Daoy (cell line): ENCODE results near the gene NUP153. TPM values are rescaled to one million over a fixed set of nuclear protein-coding genes. Genes with fewer than 3 reads are reported as not detected.
A peak's percentile ranks its signal among the peaks of the same experiment; 100 is the strongest.
"Not testable (repeated sequence)": the region's sequence is repeated elsewhere in the genome, so short reads cannot be mapped to it uniquely, and the experiment has no call there.

Experiments
- DNase-seq: peaks from one replicate; pipeline ENCODE4 v3.0.0-alpha.2; 2015; ENCODE audit warnings: low read depth
- total RNA-seq: library from RNA; depleted of rRNA; stranded (reverse); fragments of >200 nt; shearing (Covaris generic); gene quantifications from 2 replicates; pipeline ENCODE4 v1.2.3, GENCODE V29; 2014; rRNA removed

Gene NUP153
- total RNA-seq, result 53.9 and 62.9 TPM in 2 replicates

DNA sequence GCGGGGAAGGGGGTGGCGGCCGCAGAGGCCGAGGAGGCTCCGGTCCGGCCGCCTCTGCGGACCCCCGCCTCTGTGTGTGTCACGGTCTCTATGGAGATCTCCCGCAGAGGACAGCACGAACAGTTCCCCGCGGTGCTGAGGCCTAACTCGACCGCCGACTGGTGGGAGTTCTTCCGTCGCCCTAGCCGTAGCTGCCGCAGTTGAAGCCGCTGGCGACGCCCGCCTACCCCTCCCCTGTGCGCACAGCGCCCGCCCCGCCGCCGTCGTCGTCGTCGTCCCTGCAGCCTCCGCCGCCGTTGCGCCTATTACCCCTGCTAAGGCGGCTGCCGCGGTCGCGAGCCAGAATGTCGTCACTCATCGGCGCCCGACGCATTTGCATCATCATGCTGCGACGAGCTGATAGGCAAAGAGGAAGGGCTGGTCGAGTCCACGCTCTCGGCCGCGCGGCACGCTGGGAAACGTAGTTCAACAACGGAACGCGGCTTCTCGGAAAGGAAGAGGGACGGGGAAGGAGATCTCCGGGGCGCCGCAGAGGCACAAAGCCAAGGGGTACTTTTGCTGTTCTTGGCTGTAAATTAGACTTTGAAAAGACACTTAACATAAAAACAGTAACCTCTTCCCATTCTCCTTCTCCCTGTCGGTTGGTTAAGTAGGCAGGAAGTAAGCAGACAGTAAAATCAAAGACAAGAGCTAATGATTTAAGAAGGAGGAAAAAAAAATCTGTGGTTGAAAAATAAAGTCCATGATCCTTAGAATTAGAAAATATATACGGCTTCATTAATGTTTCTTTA lies at the start of gene NUP153:
Gene NUP153, minus strand, starts transcription at position 346 of the 791 bp plus-strand sequence. CDS start 538 bp downstream, outside the sequence.
- peak; percentile 100 for DNase-seq

DNA sequence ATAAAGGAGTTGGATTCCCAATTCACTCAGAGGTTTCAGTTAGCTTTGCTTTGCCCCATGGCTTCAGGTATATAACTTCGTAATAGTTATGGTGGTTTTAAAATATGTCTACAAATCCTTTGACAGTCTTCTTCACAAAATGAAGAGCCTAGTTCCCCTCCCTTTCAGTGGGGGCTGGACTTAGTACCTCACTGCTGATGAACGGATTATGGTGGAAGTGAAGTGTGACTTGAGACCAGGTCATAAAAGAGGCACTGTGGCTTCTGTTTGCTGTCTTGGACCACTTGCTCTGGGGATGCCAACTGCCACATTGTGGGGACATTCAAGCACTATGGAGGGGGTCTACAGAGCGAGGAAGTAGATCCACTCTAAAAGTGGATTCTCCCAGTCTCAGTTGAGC lies 47.5 kb upstream of the NUP153 start:
- DNase-seq, result no peak

DNA sequence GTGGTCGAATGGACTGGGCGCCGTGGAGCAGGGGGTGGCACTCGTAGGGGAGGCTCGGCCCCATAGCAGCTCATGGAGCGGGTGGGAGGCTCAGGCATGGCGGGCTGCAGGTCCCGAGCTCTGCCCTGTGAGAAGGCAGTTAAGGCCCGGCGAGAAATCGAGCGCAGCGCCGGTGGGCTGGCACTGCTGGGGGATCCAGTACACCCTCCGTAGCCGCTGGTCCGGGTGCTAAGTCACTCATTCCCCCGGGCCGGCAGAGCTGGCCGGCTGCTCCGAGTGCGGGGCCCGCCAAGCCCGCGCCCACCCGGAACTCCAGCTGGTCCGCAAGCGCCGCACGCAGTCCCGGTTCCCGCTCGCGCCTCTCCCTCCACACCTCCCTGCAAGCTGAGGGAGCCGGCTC lies 38.6 kb upstream of the NUP153 start:
- DNase-seq, result not testable (repeated sequence)

DNA sequence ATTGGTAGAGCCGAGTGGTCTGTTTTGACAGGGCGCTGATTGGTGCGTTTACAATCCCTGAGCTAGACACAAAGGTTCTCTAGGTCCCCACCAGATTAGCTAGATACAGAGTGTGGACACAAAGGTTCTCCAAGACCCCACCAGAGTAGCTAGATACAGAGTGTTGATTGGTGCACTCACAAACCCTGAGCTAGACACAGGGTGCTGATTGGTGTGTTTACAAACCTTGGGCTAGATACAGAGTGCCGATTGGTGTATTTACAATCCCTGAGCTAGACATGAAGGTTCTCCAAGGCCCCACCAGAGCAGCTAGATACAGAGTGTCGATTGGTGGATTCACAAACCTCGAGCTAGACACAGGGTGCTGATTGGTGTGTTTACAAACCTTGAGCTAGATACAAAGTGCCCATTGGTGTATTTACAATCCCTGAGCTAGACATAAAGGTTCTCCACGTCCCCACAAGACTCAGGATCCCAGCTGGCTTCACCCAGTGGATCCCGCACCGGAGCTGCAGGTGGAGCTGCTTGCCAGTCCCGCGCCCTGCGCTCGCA lies 38.1 kb upstream of the NUP153 start:
- not testable (repeated sequence) for DNase-seq

DNA sequence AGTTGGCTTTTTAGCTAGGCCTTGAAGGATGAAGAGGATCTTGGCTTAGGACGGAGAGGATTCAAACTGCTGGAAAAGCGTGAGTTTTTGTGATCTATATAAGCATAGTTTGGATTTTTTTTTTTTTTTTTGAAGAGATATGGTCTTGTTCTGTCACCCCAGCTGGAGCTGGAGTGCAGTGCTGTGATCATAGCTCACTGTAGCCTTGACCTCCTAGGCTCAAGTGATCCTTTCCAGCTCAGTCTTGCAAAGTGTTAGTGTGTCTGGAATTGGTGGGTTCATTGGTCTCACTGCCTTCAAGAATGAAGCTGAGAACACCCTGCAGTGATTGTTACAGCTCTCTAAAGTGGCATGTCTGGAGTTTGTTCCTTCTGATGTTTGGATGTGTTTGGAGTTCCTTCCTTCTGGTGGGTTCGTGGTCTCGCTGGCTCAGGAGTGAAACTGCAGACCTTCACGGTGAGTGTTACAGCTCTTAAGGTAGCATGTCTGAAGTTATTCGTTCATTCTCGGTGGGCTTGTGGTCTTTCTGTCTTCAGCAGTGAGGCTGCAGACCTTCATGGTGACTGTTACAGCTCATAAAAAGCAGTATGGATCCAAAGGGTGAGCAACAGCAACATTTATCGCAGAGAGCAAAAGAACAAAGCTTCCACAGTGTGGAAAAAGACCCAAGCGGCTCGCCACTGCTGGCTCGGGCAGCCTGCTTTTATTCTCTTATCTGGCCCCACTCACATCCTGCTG lies 37.5 kb upstream of the NUP153 start:
- no peak for DNase-seq

DNA sequence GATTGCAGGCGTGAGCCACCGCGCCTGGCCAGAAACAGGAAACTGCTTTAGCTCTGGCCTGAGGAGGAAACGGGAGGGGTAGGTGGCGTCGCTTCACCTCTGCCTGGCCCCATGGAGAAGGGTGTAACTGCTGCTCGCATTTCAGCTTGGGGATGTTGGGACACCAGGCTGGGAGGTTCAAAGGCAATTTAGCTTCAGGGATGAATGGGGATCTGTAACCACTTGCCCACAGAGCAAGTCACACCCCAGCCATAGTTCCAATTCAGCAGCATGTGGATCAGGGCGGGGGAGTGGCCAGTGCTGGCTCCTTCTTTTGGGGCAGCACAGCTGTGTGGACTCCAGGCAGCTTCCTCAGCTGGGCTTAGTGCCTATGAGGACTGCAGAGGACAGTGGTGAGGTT lies 34.8 kb upstream of the NUP153 start:
- DNase-seq, result no peak

DNA sequence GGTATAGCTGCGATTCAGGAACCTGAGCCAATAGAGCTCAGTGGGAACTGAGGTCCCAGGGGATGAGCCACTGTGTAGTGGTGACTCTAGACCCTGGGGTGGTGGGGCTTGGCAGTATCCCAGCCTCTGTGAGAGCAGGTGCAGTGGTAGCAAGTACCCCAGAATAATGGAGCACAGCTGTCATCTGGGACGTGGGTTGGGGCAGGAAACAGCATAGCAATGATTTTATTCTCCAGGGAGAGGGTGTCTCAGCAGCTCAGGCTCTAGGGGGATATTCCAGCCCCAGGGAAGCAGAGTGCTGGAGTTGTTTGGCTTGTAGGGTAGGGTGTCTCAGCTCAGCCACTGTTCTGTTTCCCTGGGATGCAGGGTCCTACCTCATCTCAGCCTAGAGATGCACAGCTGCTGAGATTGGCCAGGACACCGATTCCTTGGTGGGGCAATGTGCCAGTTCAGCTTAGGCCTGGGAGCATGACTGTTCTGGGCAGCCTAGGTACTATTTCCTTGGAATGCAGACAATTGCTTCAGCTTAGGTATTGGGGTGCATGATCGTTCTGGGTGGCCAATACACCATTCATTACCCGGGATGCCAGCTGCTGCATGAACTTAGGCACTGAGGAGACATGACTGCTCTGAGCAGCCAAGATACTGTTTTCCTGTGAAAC lies 34.0 kb upstream of the NUP153 start:
- no peak for DNase-seq

DNA sequence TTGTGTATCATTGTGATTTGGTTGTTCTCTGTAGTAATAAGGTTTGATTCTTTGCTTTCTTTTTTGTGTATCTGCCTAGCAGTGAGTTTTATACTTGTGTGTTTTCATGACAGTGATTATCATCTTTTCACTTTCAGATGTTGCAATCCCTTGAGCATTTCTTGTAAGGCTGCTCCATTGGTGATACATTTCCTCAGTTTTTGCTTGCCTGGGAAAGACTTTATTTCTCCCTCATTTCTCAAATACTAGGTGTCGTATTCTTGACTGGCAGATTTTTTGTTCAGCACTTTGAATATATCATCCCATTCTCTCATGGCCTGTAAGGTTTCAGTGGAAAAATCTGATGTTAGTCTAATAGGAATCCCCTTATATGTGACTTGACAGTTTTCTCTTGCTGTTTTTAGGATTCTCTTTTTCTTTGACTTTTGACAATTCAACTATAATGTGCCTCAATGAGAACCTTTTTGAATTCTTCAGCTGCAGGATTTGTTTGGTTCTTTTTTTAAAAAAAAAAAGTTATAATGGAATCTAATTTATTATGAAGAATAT lies 31.1 kb upstream of the NUP153 start:
- no peak for DNase-seq

DNA sequence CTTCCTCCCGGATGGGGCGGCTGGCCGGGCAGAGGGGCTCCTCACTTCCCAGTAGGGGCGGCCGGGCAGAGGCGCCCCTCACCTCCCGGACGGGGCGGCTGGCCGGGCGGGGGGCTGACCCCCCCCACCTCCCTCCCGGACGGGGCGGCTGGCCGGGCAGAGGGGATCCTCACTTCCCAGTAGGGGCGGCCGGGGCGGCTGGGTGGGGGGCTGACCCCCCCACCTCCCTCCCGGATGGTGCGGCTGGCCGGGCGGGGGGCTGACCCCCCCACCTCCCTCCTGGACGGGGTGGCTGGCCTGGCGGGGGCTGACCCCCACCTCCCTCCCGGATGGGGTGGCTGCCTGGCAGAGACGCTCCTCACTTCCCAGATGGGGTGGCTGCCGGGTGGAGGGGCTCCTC lies 28.6 kb upstream of the NUP153 start:
- DNase-seq, result not testable (repeated sequence)

DNA sequence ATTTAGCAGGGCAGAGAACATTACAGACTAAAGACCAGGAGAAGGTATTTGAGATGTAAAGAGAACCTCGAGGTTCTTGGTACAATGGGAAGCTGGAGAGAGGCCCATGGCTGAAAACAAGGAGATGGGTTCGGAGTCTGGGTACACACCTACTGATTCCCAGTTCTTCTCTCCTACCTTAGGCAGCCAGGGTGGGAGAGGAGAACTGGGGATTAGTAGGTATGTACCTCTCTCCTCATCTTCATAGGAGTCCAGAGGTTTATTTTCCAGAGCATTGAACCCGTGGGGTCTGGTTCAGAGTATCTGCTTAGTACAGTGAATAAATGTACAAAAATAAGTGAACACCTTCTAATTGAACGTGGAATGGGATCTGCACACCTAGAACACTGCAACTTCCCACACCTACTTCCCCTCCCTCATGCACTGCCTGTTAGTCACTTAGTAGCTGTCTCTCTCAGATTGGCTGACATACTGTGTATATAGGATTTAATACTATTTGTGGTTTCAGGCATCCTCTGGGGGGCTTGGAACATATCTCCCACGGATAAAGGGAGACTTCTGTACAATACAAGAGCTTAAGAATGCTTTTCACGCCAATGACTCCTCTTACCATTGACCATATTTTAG lies 23.5 kb upstream of the NUP153 start:
- no peak for DNase-seq

DNA sequence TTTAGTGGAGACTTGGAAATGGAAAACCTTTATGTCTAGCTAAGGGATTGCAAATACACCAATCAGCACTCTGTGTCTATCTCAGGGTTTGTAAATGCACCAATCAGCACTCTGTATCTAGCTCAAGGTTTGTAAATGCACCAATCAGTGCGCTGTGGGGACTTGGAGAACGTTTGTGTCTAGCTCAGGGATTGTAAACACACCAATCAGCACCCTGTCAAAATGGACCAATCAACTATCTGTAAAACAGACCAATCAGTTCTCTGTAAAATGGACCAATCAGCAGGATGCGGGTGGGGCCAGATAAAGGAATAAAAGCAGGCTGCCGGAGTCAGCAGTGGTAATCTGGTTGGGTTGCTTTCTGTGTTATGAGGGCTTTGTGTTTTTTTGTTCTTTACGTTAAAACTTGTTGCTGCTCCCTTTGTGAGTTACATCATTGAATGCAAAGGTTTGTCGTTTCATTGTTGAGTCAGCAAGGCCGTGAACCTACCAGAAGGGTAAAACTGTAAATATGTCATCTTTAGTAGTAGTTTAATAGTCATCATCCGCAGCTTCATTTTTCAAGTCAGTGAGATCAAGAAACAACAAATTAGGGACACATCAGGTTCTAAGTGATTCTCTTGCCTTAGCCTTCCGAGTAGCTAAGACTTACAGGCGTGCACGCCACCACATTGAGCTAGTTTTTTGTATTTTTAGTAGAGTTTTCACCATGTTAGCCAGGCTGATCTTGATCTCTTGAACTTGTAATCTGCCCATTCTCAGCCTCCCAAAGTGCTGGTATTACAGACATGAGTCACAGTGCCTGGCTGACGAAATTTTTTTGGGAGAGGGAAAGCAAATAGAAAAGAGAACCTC lies 22.7 kb upstream of the NUP153 start:
- no peak for DNase-seq

DNA sequence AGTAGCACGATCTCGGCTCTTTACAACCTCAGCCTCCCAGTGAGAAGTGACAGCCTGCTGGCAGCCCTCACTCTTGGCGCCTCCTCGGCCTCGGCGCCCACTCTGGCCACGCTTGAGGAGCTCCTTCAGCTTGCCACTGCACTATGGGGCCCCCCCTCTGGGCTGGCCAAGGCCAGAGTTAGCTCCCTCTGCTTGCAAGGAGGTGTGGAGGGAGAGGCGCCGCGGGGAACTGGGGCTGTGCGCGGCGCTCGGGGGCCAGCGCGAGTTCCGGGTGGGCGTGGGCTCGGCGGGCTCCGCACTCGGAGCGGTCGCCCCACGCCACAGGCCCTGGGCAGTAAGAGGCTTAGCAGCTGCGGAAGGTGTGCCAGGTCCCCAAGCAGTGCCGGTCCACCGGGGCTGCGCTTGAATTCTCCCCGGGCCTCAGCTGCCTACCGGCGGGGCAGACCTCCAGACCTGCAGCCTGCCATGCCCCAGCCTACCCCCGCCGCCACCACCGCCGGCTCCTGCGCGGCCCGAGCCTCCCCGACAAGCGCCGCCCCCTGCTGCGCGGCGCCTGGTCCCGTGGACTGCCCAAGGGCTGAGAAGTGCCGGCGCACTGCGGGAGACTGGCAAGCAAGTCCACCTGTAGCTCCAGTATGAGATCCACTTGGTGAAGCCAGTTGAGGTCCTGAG lies 22.0 kb upstream of the NUP153 start:
- DNase-seq, result no peak

DNA sequence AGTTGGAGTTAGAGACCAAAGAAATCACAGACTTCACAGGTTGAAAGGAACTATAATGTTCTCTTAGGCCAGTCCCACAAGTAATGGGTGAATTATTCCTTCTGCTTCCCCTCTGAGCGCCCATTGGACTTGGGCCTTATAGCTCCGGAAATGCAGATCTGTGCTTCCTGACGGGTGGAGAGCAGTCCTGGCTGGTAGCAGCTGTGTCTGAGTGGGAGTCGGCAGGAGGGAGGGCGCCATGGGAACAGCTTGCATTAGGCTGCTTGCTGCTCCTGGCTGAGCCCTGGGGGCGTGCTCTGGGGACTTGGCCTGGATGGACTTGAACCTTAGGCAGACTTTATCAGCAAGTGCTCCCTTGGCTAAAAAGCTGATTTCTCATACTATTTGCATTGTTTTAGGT lies 18.4 kb upstream of the NUP153 start:
- DNase-seq, result peak; percentile 63

DNA sequence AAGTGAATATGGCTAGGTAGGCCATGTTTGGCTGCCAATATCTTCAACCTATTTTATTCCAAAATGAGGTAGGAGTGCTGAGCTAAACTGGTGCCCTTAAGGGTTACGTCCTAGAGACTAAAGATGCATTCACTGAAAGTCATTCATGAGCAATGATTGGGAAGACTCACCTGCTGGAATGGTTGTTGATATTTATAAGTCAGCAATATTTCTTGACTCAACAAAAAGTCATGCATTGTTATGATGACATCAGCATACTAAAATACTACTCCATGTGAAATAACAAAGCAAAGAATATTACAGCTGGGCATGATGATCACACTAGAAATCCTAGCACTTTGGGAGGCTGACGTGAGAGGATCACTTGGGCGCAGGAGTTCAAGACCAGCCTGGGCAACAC lies 17.6 kb upstream of the NUP153 start:
- DNase-seq, result no peak

DNA sequence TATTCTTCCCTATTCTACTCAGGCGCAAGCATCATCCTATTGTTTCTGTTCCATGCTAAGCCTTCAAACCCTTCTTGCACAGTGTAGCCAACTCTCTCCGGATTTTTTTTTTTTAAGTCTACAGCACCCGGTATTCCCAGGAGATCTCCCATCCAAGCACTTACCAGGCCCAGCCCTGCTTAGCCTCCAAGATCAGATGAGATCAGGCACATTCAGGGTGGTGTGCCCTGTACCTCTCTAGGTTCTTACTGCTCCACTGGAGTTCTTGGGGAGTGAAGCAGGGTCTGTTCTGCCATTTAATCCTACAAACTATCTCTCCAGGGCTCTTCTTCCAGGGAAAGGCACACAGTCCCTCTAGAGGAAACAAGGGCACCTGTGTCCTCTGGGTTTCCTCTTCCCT lies 14.9 kb upstream of the NUP153 start:
- DNase-seq, result no peak

DNA sequence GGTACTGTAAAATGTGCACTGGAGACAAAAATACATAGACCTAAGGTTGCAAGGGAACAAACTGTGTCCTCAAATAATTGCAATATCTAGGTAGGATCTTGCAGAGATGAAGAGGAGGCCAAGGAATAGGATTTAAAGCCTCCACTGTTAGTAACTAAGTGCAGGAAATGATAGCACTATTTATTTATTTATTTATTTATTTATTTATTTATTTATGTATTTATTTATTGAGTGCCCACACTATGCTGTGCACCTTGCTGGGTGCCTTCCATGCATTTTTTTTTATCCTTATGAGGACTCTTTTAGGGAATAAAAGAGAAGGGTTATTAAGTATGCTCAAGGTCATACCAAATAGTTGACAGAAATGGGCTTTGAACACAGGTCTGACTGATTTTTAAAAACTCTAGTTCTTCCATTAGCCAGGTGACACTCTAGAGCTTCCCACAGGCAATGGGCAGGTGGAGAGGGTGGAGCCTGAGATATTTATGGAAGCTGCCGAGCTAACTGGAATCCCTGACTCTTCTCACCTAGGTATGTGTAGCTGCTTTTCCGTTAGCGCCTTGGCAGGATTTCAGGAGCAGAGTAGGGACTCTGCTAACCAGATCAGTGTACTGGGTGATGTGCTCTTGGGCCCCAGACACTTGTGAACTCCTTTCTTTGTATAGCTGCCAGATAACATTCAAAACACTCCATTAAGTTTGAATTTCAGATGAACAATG lies 12.8 kb upstream of the NUP153 start:
- no peak for DNase-seq

DNA sequence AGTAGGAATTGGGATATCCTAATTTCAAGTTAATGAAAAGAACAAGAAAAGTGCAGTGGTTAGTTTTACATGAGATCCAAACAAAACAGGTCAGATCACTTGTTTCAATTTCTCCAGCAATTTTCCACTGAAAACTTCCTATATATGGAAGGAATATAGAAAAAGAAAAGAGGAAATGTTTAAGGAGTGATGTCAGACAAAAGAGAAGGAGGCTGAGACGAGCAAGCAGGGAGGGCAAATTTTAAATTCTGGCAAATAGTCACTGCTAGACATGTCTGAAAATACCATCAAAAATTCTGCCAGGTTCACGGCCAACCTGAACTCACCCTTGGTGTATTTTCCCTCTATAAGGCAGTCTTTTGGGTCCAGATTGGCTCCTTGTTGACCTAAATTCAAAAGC lies 9.5 kb upstream of the NUP153 start:
- DNase-seq, result no peak

DNA sequence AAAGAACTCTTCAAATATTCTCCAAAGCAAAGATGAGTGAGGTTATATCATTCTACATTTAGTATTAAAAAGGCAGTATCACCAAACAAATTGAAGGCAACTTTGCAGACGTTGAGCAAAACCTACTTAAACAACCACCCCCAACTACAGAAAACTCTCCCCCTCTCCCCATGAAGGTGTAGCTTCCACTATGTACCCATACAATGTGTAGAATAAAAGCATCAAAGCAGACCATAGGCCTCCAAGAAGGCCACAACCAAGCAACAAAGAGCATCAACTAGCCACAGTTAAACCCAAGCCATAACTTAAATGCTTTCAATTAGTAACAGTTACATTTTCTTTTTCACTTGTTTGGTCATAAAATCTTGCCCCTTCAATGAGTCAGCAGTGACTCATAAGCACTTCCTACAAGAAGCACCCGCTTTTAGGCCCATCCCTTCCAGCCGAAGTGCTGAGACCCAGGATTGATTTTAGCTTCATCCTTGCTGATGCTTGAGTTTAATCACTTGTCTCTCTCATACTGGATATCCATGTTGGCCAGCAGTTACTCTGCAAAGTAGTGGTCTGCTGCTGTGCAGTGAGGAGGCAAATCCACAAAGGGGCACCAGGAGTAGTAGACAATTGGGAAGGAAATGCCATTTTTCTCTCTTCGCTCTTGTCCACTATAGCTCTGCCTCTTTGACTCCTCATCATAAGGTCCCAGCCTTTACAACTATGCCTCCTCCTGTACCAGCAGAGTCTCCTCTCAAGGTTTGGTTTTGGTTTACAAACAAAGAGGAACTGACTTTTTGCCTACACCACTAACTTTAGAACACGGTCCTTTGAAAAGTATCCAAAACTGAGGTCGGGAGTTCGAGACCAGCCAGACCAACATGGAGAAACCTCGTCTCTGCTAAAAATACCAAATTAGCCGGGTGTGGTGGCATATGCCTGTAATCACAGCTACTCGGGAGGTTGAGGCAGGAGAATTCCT lies 8.4 kb upstream of the NUP153 start:
- peak; percentile 93 for DNase-seq
